Measurements from ENCODE around the gene DNAH6.
"Not testable (repeated sequence)": the region's sequence is repeated elsewhere in the genome, so short reads cannot be mapped to it uniquely, and the experiment has no call there.

The DNAH6 gene

GRCh38 chr2:84771251-84771650 is 255.0 kb downstream of the DNAH6 start:
- Histone ChIP-seq H3K27me3 (ENCODE audit: insufficient read depth, insufficient read length) (no peaks in the 10 kb centered on the region), H3K9ac (ENCODE audit: insufficient read length, low read depth) (no peak overlapping the region), H3K36me3 (ENCODE audit: insufficient read depth, insufficient read length, low read length) (no peaks in the 10 kb centered on the region), H3K4me3 (ENCODE audit: insufficient read length, low read depth) (no peak overlapping the region), H3K4me1 (ENCODE audit: insufficient read depth, insufficient read length) (no peaks in the 10 kb centered on the region), H3K9me3 (ENCODE audit: insufficient read depth, low read length) (peaks cover 7% of the 10 kb centered on the region; the same call in 1 of the 2 replicates)
- TF ChIP-seq ZNF274 (IDR thresholded peaks at IDR 0.05; ENCODE audit: low read depth, low read length) (no peak), SUZ12 (IDR thresholded peaks at IDR 0.05; ENCODE audit: extremely low read depth, insufficient read depth, insufficient read length) (no peak), YY1 (IDR thresholded peaks at IDR 0.05; ENCODE audit: insufficient read depth, insufficient read length) (no peak)
- DNase-seq (ENCODE audit: low read depth, low spot score) = no peak

- not testable (repeated sequence) for H3K9ac ChIP-seq (ENCODE audit: insufficient read length, low read depth); H3K27me3 ChIP-seq (ENCODE audit: insufficient read depth, insufficient read length); H3K9me3 ChIP-seq (ENCODE audit: insufficient read depth, low read length); H3K4me3 ChIP-seq (ENCODE audit: insufficient read length, low read depth); H3K36me3 ChIP-seq (ENCODE audit: insufficient read depth, insufficient read length, low read length); H3K4me1 ChIP-seq (ENCODE audit: insufficient read depth, insufficient read length); DNase-seq (ENCODE audit: low read depth, low spot score)
Observed at GRCh38 chr2:84773562-84773961, 257.3 kb downstream of the DNAH6 start.

- H3K9me3 ChIP-seq (ENCODE audit: insufficient read depth, low read length) = peaks cover 4% of the 10 kb centered on the region; the same call in 1 of the 2 replicates
- no peaks in the 10 kb centered on the region for H3K36me3 ChIP-seq (ENCODE audit: insufficient read depth, insufficient read length, low read length)
- DNase-seq (ENCODE audit: low read depth, low spot score) = no peak
- no peak for TF ChIP-seq YY1 (IDR thresholded peaks at IDR 0.05; ENCODE audit: insufficient read depth, insufficient read length)
- no peak for TF ChIP-seq ZNF274 (IDR thresholded peaks at IDR 0.05; ENCODE audit: low read depth, low read length)
- no peak for TF ChIP-seq SUZ12 (IDR thresholded peaks at IDR 0.05; ENCODE audit: extremely low read depth, insufficient read depth, insufficient read length)
- H3K4me3 ChIP-seq (ENCODE audit: insufficient read length, low read depth) = no peak overlapping the region
- H3K4me1 ChIP-seq (ENCODE audit: insufficient read depth, insufficient read length) = no peaks in the 10 kb centered on the region
- no peak overlapping the region for H3K9ac ChIP-seq (ENCODE audit: insufficient read length, low read depth)
- H3K27me3 ChIP-seq (ENCODE audit: insufficient read depth, insufficient read length) = no peaks in the 10 kb centered on the region
Observed at GRCh38 chr2:84776011-84776410, 259.7 kb downstream of the DNAH6 start.

GRCh38 chr2:84778911-84779690 is 262.8 kb downstream of the DNAH6 start:
- no peaks in the 10 kb centered on the region for H3K9me3 ChIP-seq (ENCODE audit: insufficient read depth, low read length)
- no peak for DNase-seq (ENCODE audit: low read depth, low spot score)
- H3K4me3 ChIP-seq (ENCODE audit: insufficient read length, low read depth) = no peak overlapping the region
- H3K9ac ChIP-seq (ENCODE audit: insufficient read length, low read depth) = no peak overlapping the region
- no peaks in the 10 kb centered on the region for H3K4me1 ChIP-seq (ENCODE audit: insufficient read depth, insufficient read length)
- no peaks in the 10 kb centered on the region for H3K27me3 ChIP-seq (ENCODE audit: insufficient read depth, insufficient read length)
- H3K36me3 ChIP-seq (ENCODE audit: insufficient read depth, insufficient read length, low read length) = no peaks in the 10 kb centered on the region
- TF ChIP-seq SUZ12 (IDR thresholded peaks at IDR 0.05; ENCODE audit: extremely low read depth, insufficient read depth, insufficient read length) (no peak), ZNF274 (IDR thresholded peaks at IDR 0.05; ENCODE audit: low read depth, low read length) (no peak)

- TF ChIP-seq SUZ12 (IDR thresholded peaks at IDR 0.05; ENCODE audit: extremely low read depth, insufficient read depth, insufficient read length) (no peak), YY1 (IDR thresholded peaks at IDR 0.05; ENCODE audit: insufficient read depth, insufficient read length) (no peak), ZNF274 (IDR thresholded peaks at IDR 0.05; ENCODE audit: low read depth, low read length) (no peak)
- Histone ChIP-seq H3K9me3 (ENCODE audit: insufficient read depth, low read length) (no peaks in the 10 kb centered on the region), H3K27me3 (ENCODE audit: insufficient read depth, insufficient read length) (no peaks in the 10 kb centered on the region)
Observed at GRCh38 chr2:84779781-84780180, 263.5 kb downstream of the DNAH6 start.

GRCh38 chr2:84781942-84782716 is 265.8 kb downstream of the DNAH6 start:
- no peaks in the 10 kb centered on the region for H3K36me3 ChIP-seq (ENCODE audit: insufficient read depth, insufficient read length, low read length)
- no peak overlapping the region for H3K9ac ChIP-seq (ENCODE audit: insufficient read length, low read depth)
- H3K27me3 ChIP-seq (ENCODE audit: insufficient read depth, insufficient read length) = no peaks in the 10 kb centered on the region
- no peak for TF ChIP-seq ZNF274 (IDR thresholded peaks at IDR 0.05; ENCODE audit: low read depth, low read length)
- no peak for DNase-seq (ENCODE audit: low read depth, low spot score)
- H3K4me3 ChIP-seq (ENCODE audit: insufficient read length, low read depth) = no peak overlapping the region
- H3K4me1 ChIP-seq (ENCODE audit: insufficient read depth, insufficient read length) = no peaks in the 10 kb centered on the region
- no peaks in the 10 kb centered on the region for H3K9me3 ChIP-seq (ENCODE audit: insufficient read depth, low read length)

More at GRCh38 chr2:84779781-84780180, 263.5 kb downstream of the DNAH6 start:
- DNase-seq (ENCODE audit: low read depth, low spot score) = no peak
- H3K4me1 ChIP-seq (ENCODE audit: insufficient read depth, insufficient read length) = no peaks in the 10 kb centered on the region
- no peak overlapping the region for H3K4me3 ChIP-seq (ENCODE audit: insufficient read length, low read depth)
- H3K9ac ChIP-seq (ENCODE audit: insufficient read length, low read depth) = no peak overlapping the region
- no peaks in the 10 kb centered on the region for H3K36me3 ChIP-seq (ENCODE audit: insufficient read depth, insufficient read length, low read length)

GRCh38 chr2:84782717-84783442 is 266.6 kb downstream of the DNAH6 start:
- Histone ChIP-seq H3K9me3 (ENCODE audit: insufficient read depth, low read length) (no peaks in the 10 kb centered on the region), H3K4me1 (ENCODE audit: insufficient read depth, insufficient read length) (no peaks in the 10 kb centered on the region), H3K4me3 (ENCODE audit: insufficient read length, low read depth) (no peak overlapping the region), H3K9ac (ENCODE audit: insufficient read length, low read depth) (no peak overlapping the region), H3K36me3 (ENCODE audit: insufficient read depth, insufficient read length, low read length) (no peaks in the 10 kb centered on the region), H3K27me3 (ENCODE audit: insufficient read depth, insufficient read length) (no peaks in the 10 kb centered on the region)
- DNase-seq (ENCODE audit: low read depth, low spot score) = no peak
- TF ChIP-seq YY1 (IDR thresholded peaks at IDR 0.05; ENCODE audit: insufficient read depth, insufficient read length) (no peak), SUZ12 (IDR thresholded peaks at IDR 0.05; ENCODE audit: extremely low read depth, insufficient read depth, insufficient read length) (no peak), ZNF274 (IDR thresholded peaks at IDR 0.05; ENCODE audit: low read depth, low read length) (no peak)

All from NT2/D1 (cell line).